Cardiac muscle cell (in vitro differentiated cells and primary cell): ENCODE data around the gene HMGCLL1. TPM values are rescaled to one million over a fixed set of nuclear protein-coding genes. Genes with fewer than 3 reads are reported as not detected.
A peak's percentile ranks its signal among the peaks of the same experiment; 100 is the strongest.

ENCODE experiments used
- DNase-seq, 2 donors: peaks; one replicate each; pipeline versions ENCODE4 v3.0.0 to v3.0.0-alpha.2; 2010 to 2017; ENCODE audit warnings: low read depth in 1 of 2, low spot score in 1 of 2
- H3K27ac ChIP-seq: fragments of 200-600 bp; sonication (generic); 2 replicates; pipeline ENCODE4 v1.5.1; 2016
- H3K27me3 ChIP-seq: fragments of 200-600 bp; sonication (generic); 2 replicates; pipeline ENCODE4 v1.6.0; 2016; ENCODE audit warnings: control low read depth
- H3K36me3 ChIP-seq: fragments of 200-600 bp; sonication (generic); 2 replicates; pipeline ENCODE4 v1.5.1; 2016; ENCODE audit warnings: control low read depth
- H3K4me1 ChIP-seq: fragments of 200-600 bp; sonication (generic); 2 replicates; pipeline ENCODE4 v1.8.1; 2017; ENCODE audit warnings: low read depth, mild to moderate bottlenecking, mixed run types
- H3K4me3 ChIP-seq: fragments of 200-600 bp; sonication (generic); 2 replicates; pipeline ENCODE4 v1.5.1; 2016; ENCODE audit warnings: mild to moderate bottlenecking
- H3K9me3 ChIP-seq: fragments of 200-600 bp; sonication (generic); 2 replicates; pipeline ENCODE4 v1.5.1; 2017; ENCODE audit warnings: low read depth, mild to moderate bottlenecking, control low read depth
- polyA plus RNA-seq: library from polyadenylated mRNA; unstranded; fragments of >200 nt; fragmentation: Nextera tagmentation; extraction: Ambion mirVana; gene quantifications from 2 replicates; pipeline ENCODE4 v1.2.1, GENCODE V29; 2016
- total RNA-seq: library from RNA; depleted of rRNA; stranded (reverse); fragments of >200 nt; gene quantifications from 2 replicates; pipeline ENCODE4 v1.2.3, GENCODE V29; 2016
- TF ChIP-seq, protein P1 (sequence below): IDR thresholded peaks from 2 replicates; pipeline ENCODE4 v1.5.1; 2012; ENCODE audit warnings: low read depth, mild to moderate bottlenecking, low read length

HMGCLL1 gene
- total and polyA plus RNA-seq, 2 experiments from 2014 or later, result 13.6 to 34.0 TPM

GRCh38 chr6:55536391-55536956 lies 42.5 kb downstream of the HMGCLL1 start:
- peak in 1 of 2 donors; percentile 2 for DNase-seq
- Histone ChIP-seq H3K4me1 (no peaks in the 10 kb centered on the region), H3K9me3 (no peaks in the 10 kb centered on the region), H3K27me3 (no peaks in the 10 kb centered on the region), H3K27ac (no peak overlapping the region), H3K4me3 (no peak overlapping the region), H3K36me3 (no peaks in the 10 kb centered on the region)
- TF ChIP-seq, protein P1, sequence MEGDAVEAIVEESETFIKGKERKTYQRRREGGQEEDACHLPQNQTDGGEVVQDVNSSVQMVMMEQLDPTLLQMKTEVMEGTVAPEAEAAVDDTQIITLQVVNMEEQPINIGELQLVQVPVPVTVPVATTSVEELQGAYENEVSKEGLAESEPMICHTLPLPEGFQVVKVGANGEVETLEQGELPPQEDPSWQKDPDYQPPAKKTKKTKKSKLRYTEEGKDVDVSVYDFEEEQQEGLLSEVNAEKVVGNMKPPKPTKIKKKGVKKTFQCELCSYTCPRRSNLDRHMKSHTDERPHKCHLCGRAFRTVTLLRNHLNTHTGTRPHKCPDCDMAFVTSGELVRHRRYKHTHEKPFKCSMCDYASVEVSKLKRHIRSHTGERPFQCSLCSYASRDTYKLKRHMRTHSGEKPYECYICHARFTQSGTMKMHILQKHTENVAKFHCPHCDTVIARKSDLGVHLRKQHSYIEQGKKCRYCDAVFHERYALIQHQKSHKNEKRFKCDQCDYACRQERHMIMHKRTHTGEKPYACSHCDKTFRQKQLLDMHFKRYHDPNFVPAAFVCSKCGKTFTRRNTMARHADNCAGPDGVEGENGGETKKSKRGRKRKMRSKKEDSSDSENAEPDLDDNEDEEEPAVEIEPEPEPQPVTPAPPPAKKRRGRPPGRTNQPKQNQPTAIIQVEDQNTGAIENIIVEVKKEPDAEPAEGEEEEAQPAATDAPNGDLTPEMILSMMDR, result no peak

DNA sequence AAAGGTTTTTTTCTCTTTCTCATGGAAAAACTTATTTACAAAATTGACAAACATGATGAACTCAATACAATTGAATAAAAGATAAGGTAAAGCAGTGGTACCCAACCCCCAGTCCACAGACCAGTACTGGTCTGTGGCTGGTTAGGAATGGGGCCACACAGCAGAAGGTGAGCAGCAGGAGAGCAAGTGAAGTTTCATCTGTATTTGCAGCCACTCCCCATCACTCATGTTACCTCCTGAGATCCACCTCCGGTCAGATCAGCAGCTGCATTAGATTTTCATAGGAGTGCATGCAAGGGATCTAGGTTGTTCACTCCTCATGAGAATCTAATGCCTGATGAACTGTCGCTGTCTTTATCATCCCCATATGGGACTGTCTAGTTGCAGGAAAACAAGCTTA lies 47.5 kb downstream of the HMGCLL1 start:
- no peaks in the 10 kb centered on the region for H3K4me1 ChIP-seq
- no peaks in the 10 kb centered on the region for H3K36me3 ChIP-seq
- TF ChIP-seq, protein P1, result no peak
- no peaks in the 10 kb centered on the region for H3K9me3 ChIP-seq
- no peak overlapping the region for H3K4me3 ChIP-seq
- H3K27me3 ChIP-seq, result no peaks in the 10 kb centered on the region
- no peak for DNase-seq
- H3K27ac ChIP-seq, result no peak overlapping the region

- H3K9me3 ChIP-seq, result no peaks in the 10 kb centered on the region
- H3K27ac ChIP-seq, result no peak overlapping the region
- DNase-seq, result no peak
- no peaks in the 10 kb centered on the region for H3K27me3 ChIP-seq
- H3K4me3 ChIP-seq, result no peak overlapping the region
- H3K36me3 ChIP-seq, result no peaks in the 10 kb centered on the region
- TF ChIP-seq, protein P1, result no peak
- H3K4me1 ChIP-seq, result no peaks in the 10 kb centered on the region
These were observed 48.1 kb downstream of the HMGCLL1 start for GRCh38 chr6:55530931-55531330.

- no peak overlapping the region for H3K27ac ChIP-seq
- no peaks in the 10 kb centered on the region for H3K4me1 ChIP-seq
- H3K4me3 ChIP-seq, result no peak overlapping the region
- H3K9me3 ChIP-seq, result no peaks in the 10 kb centered on the region
- H3K36me3 ChIP-seq, result no peaks in the 10 kb centered on the region
- no peaks in the 10 kb centered on the region for H3K27me3 ChIP-seq
- TF ChIP-seq, protein P1, result peak; percentile 37
- peak in 1 of 2 donors; percentile 41 for DNase-seq
These were observed 50.4 kb downstream of the HMGCLL1 start for GRCh38 chr6:55528624-55529023.

DNA sequence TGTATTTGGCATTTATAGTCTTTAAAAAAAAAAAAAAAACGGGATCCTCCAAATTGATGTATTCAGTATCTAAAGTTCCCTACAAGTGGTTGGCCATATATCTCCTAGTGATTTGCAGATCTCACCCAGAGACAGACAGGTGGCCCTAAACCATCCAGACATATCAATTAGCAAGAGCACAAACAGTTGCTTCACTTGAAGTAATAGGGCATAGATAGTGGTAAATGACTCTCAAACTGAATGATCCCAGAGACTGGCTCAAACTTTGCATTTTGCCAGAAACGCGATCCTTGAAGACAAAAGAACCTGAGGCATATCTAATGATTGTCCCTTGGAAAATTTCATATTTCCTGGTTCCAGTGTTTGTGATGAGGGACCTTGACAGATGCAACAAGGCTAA lies 54.6 kb downstream of the HMGCLL1 start:
- Histone ChIP-seq H3K27ac (no peak overlapping the region), H3K4me1 (no peaks in the 10 kb centered on the region), H3K4me3 (no peak overlapping the region), H3K27me3 (no peaks in the 10 kb centered on the region), H3K9me3 (no peaks in the 10 kb centered on the region), H3K36me3 (no peaks in the 10 kb centered on the region)
- TF ChIP-seq, protein P1, result no peak
- no peak for DNase-seq
